Activated CD8-positive, alpha-beta memory T cell treated with anti-CD3 and anti-CD28 coated beads for 4 hours (primary cell): Measurements from ENCODE around the gene CDYL.
A peak's percentile ranks its signal among the peaks of the same experiment; 100 is the strongest.
"Not testable (repeated sequence)": the region's sequence is repeated elsewhere in the genome, so short reads cannot be mapped to it uniquely, and the experiment has no call there.

Experiments
- DNase-seq, 2 donors: peaks; one replicate each; pipeline ENCODE4 v3.0.0-alpha.2; 2020; ENCODE audit warnings: low read depth in 2 of 2

The CDYL gene

GRCh38 chr6:5003604-5004372, 227.6 kb downstream of the CDYL start, which contains the start of gene RPP40:
Gene RPP40 (minus strand): TSS chr6:5004037. CDS start chr6:5004002, 35 bp downstream.
- DNase-seq = peak; percentile 98 to 99

- DNase-seq = no peak
Observed at GRCh38 chr6:5004373-5005037, 228.3 kb downstream of the CDYL start.

GRCh38 chr6:5005038-5005433, 228.8 kb downstream of the CDYL start:
- DNase-seq = not testable (repeated sequence)
